H4 (cell line): ENCODE data around the gene SMPDL3A. TPM values are rescaled to one million over a fixed set of nuclear protein-coding genes. Genes with fewer than 3 reads are reported as not detected.
"Not testable (repeated sequence)": the region's sequence is repeated elsewhere in the genome, so short reads cannot be mapped to it uniquely, and the experiment has no call there.

Source experiments
- DNase-seq: peaks from one replicate; pipeline ENCODE4 v3.0.0-alpha.2; 2015; ENCODE audit warnings: low spot score
- total RNA-seq: library from RNA; depleted of rRNA; stranded (reverse); fragments of >200 nt; shearing (Covaris generic); gene quantifications from 2 replicates; pipeline ENCODE4 v1.2.3, GENCODE V29; 2014; rRNA removed

Gene SMPDL3A
- 12.9 and 15.5 TPM in 2 replicates for total RNA-seq

DNA sequence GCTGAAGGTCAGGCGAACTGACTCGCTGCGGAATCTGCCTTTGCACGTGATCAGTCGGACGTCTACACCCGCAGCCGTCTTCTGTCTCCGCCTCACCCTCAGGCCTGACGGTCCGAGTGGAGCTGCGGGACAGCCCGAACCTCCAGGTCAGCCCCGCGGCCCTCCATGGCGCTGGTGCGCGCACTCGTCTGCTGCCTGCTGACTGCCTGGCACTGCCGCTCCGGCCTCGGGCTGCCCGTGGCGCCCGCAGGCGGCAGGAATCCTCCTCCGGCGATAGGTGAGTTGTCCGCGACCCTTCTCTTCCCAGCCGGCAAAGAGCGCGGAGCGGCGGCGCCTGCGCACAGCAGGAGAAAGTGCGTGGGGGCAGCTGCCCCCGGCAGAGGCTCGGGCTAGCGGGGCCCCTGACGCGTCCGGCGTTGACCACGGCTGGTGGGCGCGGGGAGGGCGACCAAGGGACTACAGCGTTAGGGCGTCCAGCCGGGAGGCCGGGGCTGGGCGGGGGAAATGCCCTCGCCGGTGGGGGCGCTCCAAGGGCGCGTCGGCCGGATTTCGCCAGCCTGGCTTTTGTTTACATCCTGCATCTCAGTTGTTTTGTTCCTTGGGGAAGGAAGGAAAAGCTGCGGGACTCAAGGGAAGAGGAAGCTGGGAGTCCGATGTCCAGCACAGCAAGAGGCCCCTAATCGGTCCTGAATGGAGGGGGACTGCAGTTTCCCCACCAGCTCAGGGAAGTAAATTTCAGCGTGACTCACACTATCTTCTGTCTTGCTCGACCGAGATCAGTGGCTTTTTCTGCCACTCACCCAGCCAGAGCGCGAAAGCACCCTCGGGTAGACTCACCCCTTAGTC lies at the start of gene SMPDL3A:
Gene SMPDL3A, plus strand, starts transcription at position 77 of the 846 bp plus-strand sequence. Its CDS starts 89 bp downstream, at position 166.
- peak; percentile 59 for DNase-seq

DNA sequence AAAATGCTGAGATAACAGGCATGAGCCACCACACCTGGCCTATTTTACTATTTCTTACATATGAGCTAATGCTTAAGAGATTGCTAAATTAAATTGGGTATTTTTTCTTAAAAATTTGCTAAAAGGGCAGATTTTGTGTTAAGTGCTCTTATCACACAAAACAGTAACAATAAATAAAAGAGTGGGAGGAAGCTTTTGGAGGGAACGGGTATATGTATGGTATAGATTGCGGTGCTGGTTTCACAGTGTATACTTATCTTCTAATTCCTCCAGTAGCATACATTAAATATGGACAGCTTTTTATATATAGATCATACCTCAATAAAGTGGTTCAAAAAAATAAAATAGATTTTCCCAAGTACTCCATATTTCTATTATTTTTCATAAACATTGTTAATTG lies 49.0 kb upstream of the SMPDL3A start:
- no peak for DNase-seq

DNA sequence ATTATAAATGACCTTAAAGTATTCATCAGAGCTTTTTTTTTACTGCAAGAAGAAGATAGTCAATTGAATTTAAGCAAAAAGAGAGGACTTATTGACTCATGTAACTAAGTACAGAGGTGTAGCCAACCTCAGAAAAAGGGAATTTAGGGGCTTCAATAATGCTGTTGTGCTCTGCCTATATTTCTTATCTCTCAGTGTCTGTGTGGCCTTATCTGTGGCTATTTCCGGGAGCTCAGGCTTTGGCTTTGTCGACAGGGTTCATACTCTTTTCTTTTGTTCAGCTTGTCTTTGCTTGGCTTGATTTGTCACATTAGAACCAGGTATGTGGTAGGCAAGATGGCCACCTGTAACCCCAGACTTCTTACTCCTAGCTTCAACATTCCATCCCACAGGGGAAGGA lies 48.1 kb upstream of the SMPDL3A start:
- no peak for DNase-seq

DNA sequence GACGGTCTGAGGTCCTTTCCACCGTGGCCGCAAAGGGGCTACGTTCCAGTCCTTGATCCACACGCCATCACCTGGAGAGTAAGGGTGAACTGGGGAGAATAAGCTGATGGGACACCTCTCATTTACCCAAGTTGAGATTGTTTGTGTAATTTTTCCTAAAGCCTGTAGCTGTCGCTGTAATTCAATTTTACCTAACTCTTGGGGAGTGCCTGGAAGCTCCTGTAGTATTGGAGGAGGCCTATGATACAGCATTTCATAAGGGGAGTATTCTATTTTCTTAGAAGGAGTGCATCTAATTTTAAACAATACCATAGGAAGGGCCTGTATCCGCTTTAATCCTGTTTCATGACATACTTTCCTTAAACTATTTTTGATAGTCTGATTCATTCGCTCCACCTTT lies 44.8 kb upstream of the SMPDL3A start:
- not testable (repeated sequence) for DNase-seq

- DNase-seq: not testable (repeated sequence)
Observed at GRCh38 chr6:122744856-122745255, 44.2 kb upstream of the SMPDL3A start.

- DNase-seq: no peak
Observed at GRCh38 chr6:122746688-122747087, 42.4 kb upstream of the SMPDL3A start.

GRCh38 chr6:122747573-122747972 lies 41.5 kb upstream of the SMPDL3A start:
- DNase-seq: no peak

DNA sequence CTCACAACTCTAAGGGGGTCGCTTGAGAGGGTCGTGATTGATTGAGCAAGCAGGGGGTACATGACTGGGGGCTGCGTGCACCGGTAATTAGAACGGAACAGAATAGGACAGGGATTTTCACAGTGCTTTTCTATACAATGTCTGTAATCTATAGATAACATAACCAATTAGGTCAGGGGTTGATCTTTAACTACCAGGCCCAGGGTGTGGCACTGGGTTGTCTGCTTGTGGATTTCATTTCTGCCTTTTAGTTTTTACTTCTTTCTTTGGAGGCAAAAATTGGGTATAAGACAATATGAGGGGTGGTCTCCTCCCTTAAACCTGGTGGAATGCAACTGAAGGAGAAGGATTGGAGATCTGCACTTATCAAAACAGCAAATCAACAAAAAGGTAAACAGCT lies 40.1 kb upstream of the SMPDL3A start:
- not testable (repeated sequence) for DNase-seq

DNA sequence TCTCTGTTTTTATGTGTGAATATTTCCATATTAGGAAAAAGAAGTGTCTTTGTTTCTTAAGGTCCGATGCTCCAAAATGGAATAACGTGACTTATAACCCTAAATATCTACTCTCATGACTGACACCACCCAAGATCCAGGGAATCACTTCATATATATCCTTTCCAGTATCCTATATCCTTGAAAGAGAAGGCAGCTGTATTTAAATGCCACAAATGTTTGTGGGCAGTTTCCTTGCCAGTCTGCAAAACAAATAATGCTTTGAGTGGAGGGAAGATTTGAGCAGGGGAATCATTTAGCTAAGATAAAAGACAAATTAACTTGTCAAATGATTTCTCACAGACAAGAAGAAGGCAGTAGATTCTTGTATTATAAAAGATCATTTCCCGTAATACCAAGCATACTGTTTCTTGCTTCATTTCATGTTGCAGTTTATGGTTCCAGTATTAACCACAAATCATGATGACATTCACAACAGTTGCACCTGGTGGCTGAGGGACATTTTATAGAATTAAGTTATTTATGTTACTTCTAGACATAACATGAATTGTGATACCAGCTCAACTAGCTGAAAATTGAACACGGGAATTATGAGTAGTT lies 39.5 kb upstream of the SMPDL3A start:
- no peak for DNase-seq

GRCh38 chr6:122751326-122751725 lies 37.7 kb upstream of the SMPDL3A start:
- DNase-seq: no peak

DNA sequence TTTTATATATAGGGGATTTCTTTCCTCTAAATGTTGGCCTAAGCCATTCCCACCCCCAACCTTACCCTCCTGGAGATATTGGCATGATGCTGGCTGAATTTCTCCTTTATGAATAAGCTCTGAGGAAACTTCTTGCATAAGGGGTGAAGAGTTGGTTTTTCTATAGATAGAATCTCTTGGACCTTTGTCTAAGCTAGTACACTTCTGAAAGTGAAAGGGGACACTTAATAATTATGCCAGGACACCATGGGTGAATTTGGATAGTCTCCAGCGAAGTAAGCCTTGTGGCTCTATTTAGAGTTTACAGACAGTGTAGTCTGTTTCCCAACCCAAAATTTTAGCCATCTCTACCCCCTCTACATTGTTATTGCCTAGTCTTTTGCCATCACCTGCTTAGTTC lies 36.6 kb upstream of the SMPDL3A start:
- no peak for DNase-seq

GRCh38 chr6:122753000-122753687 lies 35.9 kb upstream of the SMPDL3A start:
- no peak for DNase-seq

- DNase-seq: peak; percentile 36
Observed at GRCh38 chr6:122753688-122754056, 35.4 kb upstream of the SMPDL3A start.

DNA sequence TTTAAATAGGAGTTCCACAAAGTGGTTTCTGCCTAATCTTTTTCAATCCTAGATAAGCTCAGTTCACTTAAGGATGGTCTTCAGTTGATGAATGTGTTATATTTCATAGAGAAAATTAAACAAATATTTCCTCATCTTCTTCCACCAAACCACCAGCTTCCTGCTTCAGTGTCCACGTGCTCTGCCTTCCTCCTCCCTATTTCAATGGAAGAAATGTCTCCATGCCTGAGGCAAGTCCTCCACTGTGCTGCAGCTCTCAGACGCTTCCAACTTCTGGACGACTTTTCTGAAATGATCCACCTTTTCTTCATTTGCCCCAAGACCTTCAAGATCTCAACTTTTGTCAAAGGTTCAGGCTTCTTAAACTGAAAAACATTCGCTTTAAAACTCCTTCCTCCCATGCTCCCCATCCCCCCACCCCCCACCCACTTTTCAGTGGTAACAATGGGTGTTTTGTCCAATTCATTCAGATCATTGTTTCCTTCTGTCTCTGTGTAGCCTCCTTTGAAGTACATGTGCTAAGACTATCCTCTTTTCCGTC lies 34.8 kb upstream of the SMPDL3A start:
- DNase-seq: no peak

- DNase-seq: no peak
Observed at GRCh38 chr6:122755901-122756300, 33.2 kb upstream of the SMPDL3A start.

DNA sequence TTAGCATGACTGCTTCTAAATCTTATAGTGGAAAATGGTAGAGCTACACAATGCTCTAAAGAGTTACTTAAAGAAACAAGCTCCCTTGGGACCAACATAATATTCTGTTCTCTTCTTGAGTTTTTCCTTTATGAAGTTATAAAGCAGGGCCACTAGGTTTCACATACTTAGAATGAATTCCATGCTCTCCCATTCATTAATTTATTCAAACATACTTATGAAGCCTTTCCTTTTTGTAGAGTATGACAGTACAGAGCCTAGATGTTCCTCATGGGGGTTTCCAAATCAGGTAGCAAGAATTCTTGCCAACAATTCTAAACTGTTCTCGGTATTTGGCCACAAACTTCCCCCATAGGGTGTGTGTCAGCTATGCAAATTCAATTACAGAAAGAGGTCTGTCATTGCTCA lies 30.1 kb upstream of the SMPDL3A start:
- no peak for DNase-seq

DNA sequence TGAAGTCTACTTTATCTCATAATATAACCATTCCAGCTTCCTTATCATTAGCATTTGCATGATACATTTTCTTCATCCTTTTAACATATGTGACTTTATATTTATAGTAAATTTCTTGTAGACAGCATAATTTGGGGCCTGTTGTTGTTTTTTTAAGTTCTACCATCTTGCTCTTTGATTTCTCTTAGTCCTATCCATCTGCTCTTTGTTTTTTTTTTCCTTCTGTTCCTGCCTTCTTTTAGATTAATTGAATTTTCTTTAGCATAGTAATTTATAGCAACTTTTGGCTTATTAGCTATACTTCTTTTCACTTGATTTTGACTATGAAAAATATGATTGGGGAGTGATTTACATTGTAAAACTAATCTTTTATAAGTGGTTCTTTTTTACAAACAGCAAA lies 28.7 kb upstream of the SMPDL3A start:
- no peak for DNase-seq

DNA sequence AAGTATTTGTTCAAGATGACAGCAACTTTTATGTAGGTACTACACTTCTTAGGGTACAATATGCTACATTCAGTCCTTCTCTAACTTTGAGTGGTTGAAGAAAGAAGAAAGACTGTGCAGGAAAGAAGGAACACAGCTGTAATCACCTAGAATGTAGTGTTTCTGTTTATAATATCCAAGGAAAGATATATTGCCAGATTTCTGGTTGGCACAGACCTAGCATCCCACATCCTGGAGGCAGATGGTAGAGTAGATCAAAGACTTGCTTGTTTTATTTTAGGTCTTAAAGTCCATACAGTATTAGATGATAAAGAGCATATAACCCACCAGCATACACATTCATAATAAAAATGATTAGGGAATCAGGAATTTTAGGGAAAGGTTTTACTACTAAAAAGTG lies 22.8 kb upstream of the SMPDL3A start:
- no peak for DNase-seq

DNA sequence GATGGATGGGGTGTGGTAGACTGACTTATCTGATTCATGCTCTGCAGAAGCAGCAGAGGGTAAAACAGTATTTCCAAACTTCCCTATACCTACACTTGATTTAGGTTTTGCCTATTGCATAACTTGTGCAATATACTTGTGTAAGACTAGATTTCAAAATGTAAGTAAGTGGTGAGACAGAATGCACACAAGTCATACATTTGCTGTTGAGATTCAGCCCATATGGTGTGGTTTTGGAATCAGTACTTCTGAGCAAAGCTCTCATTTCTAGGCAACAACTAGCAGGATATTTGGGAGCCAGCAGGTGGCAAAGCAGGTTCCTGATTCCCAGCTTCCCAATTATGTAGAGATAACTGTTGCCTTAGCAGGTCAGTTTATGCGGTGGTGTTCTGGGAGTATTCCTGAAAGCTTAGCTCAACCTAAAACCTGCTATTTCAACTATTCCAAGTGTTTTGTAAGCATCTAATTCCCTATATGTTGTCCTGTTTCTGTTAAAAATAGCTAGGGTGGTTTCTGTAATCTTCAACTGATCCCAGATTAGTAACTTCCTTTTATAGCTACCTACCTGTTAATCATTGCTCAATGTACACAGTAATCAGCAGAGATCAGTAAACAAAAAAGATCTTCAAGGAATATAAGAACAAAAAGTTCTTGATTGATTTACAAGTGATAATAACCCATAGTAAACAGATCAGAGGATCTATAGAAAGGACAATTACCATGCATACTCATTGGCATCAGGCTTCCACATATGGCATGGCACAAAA lies 18.0 kb upstream of the SMPDL3A start:
- DNase-seq: no peak

DNA sequence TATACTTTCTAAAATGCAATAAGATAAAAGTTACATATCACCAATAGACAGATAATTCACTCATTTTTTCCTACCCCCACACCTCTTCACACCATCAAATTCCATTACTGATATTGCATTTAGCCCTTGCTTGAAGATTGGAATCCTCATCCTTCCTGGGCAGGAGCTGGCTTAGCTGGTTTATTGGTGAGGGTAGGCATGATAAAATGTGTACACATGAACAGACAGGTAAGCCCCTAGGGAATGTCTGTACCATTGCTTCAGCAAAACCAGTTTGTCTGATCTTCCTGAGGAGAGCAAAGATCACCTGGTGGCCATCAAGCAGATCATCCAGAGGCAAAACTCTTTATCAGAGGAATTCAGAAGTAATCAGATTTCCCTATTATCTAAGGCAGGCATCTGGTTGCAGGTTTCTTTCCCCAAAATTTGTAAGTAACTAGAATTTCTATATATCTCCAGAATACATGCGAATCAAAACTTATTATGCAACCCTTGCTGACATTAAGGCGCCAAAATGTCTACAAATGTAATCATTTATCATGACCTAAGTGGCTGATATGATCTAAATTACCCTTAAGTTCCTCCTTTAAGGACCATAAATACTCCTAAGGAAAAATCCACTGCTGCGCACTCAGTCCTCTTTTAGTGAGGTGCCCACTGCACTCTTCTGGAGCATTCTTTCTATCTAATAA lies 16.2 kb upstream of the SMPDL3A start:
- DNase-seq: no peak

DNA sequence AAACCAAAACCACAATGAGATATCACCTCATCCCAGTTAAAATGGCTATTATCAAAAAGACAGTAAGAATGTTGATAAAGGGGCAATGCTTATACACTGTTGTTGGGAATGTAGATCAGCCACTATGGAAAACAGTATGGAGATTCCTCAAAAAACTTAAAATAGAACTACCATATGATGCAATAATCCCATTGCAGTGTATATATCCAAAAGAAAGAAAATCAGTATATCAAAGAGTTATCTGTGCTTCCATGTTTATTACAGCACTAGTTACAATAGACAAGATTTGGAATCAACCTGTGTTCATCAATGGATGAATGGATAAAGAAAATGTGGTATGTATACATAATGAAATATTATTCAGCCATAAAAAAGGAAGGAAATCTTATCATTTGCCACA lies 13.1 kb upstream of the SMPDL3A start:
- DNase-seq: no peak
